ENCODE results near the gene LYPD5.
"Not testable (repeated sequence)": the region's sequence is repeated elsewhere in the genome, so short reads cannot be mapped to it uniquely, and the experiment has no call there.

The LYPD5 gene, protein sequence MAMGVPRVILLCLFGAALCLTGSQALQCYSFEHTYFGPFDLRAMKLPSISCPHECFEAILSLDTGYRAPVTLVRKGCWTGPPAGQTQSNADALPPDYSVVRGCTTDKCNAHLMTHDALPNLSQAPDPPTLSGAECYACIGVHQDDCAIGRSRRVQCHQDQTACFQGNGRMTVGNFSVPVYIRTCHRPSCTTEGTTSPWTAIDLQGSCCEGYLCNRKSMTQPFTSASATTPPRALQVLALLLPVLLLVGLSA

DNA sequence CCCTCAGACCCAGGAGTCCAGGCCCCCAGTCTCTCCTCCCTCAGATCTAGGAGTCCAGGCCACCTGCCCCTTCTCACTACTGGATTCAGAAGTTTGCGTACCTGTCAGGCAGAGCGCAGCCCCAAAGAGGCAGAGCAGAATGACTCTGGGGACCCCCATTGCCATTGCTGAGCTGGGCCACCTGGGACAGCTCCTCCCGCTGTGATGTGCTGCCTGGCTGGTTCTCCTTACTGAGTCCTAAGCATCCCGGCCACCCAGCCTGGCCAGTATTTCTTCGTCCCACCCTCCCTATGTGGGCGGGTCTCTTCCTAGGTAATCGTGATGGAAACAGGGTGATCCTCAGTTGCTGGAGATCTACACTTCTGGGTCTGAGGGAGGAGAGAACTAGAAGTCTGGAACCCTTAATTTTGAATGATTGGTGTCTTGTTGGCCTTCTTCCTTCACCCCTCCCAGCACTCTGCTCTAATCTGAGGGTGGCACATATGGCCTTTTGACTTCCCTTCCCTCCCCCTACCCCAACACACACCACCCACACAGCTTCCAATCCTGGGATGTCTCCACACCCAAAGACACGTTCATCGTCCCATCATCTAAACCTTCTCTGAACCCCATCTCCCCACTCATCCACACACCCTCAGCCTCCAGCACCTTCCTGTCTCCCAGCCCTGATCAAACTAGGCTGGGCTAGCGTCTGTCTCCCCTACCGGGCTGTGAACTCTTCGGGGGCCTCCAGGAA lies at the start of gene LYPD5:
Gene LYPD5, minus strand, starts transcription at position 232 of the 736 bp plus-strand sequence. Its CDS starts 67 bp downstream, at position 165.
- DNase-seq = no peak
- Mint-ChIP-seq H3K27me3 (peaks cover 10% of the 10 kb centered on the region), H3K36me3 (ENCODE audit: low read depth) (no peaks in the 10 kb centered on the region), H3K27ac (no peak within 1 kb of the TSS), H3K9me3 (no peaks in the 10 kb centered on the region), H3K4me1 (ENCODE audit: low read depth) (peaks cover 9% of the 10 kb centered on the region), H3K4me3 (no peak within 1 kb of the TSS)

DNA sequence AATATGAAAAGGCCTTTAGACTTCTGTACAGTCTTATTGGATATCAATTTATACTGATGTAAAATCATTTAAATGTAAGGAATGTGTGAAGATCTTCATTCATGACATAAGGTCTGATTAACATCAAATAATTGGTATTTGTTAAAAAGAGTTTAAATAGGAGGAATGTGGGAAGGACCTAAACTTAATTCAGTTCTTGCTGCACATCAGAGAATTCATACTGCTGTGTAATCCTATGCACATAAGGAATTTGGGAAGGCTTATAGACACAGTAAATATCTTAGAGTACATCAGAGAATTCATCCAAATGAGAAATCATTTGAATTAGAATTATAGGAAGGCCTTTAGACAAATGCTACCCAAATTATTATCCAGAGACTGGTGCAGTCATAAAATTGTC lies 46.6 kb upstream of the LYPD5 start:
- Mint-ChIP-seq H3K9me3 (peaks cover 64% of the 10 kb centered on the region), H3K27me3 (no peaks in the 10 kb centered on the region), H3K27ac (no peak overlapping the region), H3K4me1 (ENCODE audit: low read depth) (no peaks in the 10 kb centered on the region), H3K4me3 (no peak overlapping the region), H3K36me3 (ENCODE audit: low read depth) (peaks cover 79% of the 10 kb centered on the region)
- no peak for DNase-seq

DNA sequence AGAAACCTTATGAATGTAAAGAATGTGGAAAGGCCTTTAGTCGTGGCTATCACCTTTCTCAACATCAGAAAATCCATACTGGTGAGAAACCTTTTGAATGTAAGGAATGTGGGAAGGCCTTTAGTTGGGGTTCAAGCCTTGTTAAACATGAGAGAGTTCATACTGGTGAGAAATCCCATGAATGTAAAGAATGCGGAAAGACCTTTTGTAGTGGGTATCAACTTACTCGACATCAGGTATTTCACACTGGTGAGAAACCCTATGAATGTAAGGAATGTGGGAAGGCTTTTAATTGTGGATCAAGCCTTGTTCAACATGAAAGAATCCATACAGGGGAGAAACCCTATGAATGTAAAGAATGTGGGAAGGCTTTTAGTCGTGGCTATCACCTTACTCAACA lies 45.6 kb upstream of the LYPD5 start:
- Mint-ChIP-seq H3K4me3 (no peak overlapping the region), H3K9me3 (peaks cover 62% of the 10 kb centered on the region), H3K36me3 (ENCODE audit: low read depth) (peaks cover 86% of the 10 kb centered on the region), H3K4me1 (ENCODE audit: low read depth) (no peaks in the 10 kb centered on the region), H3K27me3 (no peaks in the 10 kb centered on the region), H3K27ac (no peak overlapping the region)
- DNase-seq = no peak

DNA sequence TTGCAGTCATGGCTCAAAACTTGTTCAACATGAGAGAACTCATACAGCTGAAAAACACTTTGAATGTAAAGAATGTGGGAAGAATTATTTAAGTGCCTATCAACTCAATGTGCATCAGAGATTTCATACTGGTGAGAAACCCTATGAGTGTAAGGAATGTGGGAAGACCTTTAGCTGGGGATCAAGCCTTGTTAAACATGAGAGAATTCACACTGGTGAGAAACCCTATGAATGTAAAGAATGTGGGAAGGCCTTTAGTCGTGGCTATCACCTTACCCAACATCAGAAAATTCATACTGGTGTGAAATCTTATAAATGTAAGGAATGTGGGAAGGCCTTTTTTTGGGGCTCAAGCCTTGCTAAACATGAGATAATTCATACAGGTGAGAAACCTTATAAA lies 45.0 kb upstream of the LYPD5 start:
- H3K9me3 Mint-ChIP-seq = peaks cover 60% of the 10 kb centered on the region

DNA sequence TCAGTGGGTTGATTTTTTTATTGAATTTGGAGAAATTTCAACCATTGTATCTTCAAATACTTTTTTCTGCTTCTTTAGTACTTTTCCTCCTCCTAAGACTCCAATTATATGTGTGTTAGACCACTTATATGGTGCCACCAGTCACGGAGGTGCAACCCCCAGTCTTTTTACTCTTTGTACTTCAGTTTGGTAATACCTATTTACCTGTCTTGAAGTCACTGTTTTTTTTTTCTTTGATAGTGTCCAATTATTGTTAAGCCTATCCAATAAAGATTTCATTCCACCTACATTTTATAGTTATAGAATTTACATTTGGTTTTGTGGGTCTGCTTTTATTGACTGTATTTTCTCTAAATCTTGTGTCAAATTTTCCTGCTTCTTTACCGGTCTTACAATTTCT lies 39.8 kb upstream of the LYPD5 start:
- H3K4me1 Mint-ChIP-seq (ENCODE audit: low read depth) = no peaks in the 10 kb centered on the region
- no peak overlapping the region for H3K4me3 Mint-ChIP-seq
- peaks cover 62% of the 10 kb centered on the region for H3K9me3 Mint-ChIP-seq
- no peak for DNase-seq
- H3K27ac Mint-ChIP-seq = no peak overlapping the region
- no peaks in the 10 kb centered on the region for H3K27me3 Mint-ChIP-seq
- H3K36me3 Mint-ChIP-seq (ENCODE audit: low read depth) = peaks cover 89% of the 10 kb centered on the region

More for the DNA sequence above, 45.0 kb upstream of the LYPD5 start:
- Mint-ChIP-seq H3K4me3 (no peak overlapping the region), H3K27ac (no peak overlapping the region), H3K36me3 (ENCODE audit: low read depth) (peaks cover 86% of the 10 kb centered on the region), H3K27me3 (no peaks in the 10 kb centered on the region), H3K4me1 (ENCODE audit: low read depth) (no peaks in the 10 kb centered on the region)
- DNase-seq = no peak

DNA sequence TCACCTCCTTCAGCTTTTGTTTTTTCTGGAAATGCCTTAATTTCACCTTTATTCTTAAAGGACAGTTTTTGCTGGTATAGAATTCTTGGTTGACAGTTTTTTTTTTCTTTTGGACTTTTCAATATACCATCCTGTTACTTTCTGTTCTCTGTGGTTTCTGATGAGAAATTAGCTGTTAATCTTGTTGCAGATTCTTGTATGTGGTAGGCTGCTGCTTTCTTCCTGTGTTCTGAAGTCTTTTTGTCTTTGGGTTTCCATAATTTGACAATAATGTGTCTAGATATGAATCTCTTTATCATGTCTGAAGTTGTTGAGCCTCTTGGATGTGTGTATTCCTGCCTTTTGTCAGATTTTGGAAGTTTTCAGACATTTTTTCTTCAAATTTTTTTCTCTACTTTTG lies 36.9 kb upstream of the LYPD5 start:
- Mint-ChIP-seq H3K36me3 (ENCODE audit: low read depth) (peaks cover 93% of the 10 kb centered on the region), H3K27ac (no peak overlapping the region), H3K27me3 (no peaks in the 10 kb centered on the region), H3K4me3 (no peak overlapping the region), H3K9me3 (peaks cover 63% of the 10 kb centered on the region), H3K4me1 (ENCODE audit: low read depth) (no peaks in the 10 kb centered on the region)
- no peak for DNase-seq

DNA sequence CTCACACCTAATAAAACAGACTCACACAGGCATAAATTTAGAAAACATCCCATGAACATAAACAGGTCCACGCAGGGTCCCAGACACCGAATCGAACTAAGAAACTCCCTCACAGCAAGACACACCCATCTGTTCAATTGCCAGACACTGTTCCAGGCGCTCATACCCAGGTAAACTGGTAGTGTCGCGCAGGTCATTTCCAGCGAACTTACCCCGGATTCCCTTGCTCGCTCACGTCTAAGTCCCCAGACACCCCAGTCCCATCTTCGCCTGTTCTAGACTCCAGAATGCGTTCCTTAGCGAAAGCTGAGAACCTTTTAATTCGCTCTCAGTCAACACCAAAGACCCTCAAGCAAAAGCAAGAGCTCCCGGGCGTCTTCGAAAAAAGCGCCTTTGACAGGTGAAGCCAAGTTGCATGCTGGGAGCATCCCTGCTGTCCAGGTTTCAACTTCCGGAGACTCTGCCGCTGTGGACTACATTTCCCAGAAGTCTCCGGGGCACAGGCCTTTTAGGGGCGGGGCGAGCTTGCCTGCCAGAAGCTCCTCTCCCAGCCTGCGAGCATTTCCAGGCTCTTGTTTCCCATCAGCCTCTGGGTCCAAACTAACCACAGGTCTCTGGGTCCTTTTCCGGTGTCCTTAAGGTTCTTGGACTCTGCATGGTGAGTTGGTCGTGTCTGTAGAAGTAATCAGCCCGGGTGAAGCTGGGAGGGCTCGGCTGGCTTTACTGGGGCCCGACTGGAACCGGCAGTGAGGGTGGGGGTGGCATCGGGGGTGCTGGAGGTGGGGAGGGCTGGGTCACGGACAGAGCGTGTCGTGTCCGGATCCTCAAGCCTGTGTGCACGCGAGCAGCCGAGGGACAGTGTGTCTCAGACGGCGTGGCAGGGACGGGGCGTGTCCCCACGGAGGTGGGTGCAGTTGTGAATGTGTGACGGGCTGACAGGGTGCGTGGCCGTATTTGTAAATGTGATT lies 24.8 kb upstream of the LYPD5 start, which contains the start of gene ZNF283:
Gene ZNF283, plus strand, starts transcription at position 535 of the 968 bp plus-strand sequence. CDS start 6,184 bp downstream, outside the sequence.
- peak within 1 kb of the TSS; percentile 87 for H3K27ac Mint-ChIP-seq

DNA sequence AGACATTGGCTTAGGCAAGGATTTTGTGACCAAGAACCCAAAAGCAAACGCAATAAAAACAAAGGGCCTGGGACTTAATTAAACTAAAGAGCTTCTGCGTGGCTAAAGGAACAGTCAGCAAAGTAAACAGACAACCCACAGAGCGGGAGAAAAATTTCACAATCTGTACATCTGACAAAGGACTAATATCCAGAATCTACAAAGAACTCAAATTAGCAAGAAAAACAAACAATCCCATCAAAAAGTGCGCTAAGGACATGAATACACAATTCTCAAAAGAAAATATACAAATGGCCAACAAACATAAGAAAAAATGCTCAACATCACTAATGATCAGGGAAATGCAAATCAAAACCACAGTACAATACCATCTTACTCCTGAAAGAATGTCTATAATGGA lies 22.3 kb upstream of the LYPD5 start:
- not testable (repeated sequence) for DNase-seq, H3K27ac Mint-ChIP-seq
- H3K4me1 Mint-ChIP-seq (ENCODE audit: low read depth) = peaks cover 33% of the 10 kb centered on the region

More for the DNA sequence above, 24.8 kb upstream of the LYPD5 start, which contains the start of gene ZNF283:
- peaks cover 53% of the 10 kb centered on the region for H3K36me3 Mint-ChIP-seq (ENCODE audit: low read depth)
- peak; percentile 91 for DNase-seq
- H3K4me3 Mint-ChIP-seq = peak within 1 kb of the TSS; percentile 88
- H3K27me3 Mint-ChIP-seq = peaks cover 4% of the 10 kb centered on the region
- peaks cover 25% of the 10 kb centered on the region for H3K9me3 Mint-ChIP-seq
- H3K4me1 Mint-ChIP-seq (ENCODE audit: low read depth) = peaks cover 20% of the 10 kb centered on the region

DNA sequence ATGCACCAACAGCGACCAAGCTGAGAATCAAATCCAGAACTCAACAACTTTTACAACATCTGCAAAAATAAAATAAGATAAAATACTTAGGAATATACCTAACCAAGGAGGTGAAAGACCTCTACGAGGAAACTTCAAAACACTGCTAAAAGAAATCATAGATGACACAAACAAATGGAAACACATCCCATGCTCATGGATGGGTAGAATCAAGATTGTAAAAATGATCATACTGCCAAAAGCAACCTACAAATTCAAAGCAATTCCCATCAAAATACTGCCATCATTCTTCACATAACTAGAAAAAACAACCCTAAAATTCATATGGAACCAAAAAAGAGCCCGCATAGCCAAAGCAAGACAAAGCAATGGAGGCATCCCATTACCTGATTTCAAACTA lies 21.6 kb upstream of the LYPD5 start:
- H3K27ac Mint-ChIP-seq, DNase-seq, H3K4me3 Mint-ChIP-seq: not testable (repeated sequence)
- peaks cover 21% of the 10 kb centered on the region for H3K36me3 Mint-ChIP-seq (ENCODE audit: low read depth)
- H3K27me3 Mint-ChIP-seq = peaks cover 27% of the 10 kb centered on the region
- peaks cover 33% of the 10 kb centered on the region for H3K4me1 Mint-ChIP-seq (ENCODE audit: low read depth)
- H3K9me3 Mint-ChIP-seq = peaks cover 24% of the 10 kb centered on the region

More for the DNA sequence above, 22.3 kb upstream of the LYPD5 start:
- Mint-ChIP-seq H3K36me3 (ENCODE audit: low read depth) (peaks cover 28% of the 10 kb centered on the region), H3K27me3 (peaks cover 22% of the 10 kb centered on the region), H3K9me3 (peaks cover 24% of the 10 kb centered on the region)
- not testable (repeated sequence) for H3K4me3 Mint-ChIP-seq

DNA sequence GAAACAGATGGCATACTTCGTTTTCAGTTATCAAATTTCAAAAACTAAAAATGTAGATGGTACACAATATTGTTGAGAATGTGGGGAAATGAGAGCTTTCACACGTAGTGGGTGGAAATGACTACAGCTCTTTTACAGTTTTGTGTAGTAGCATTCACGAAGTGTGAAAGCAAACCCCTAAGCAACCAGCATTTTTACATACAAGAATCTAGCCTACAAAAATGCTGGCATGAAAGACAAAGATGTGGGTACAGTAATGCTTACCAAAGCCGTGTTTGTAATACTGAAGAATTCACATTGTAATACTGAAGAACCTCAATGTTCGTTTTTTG lies 18.6 kb upstream of the LYPD5 start:
- Mint-ChIP-seq H3K9me3 (peaks cover 16% of the 10 kb centered on the region), H3K36me3 (ENCODE audit: low read depth) (no peaks in the 10 kb centered on the region), H3K27ac (peak overlapping the region; percentile 9), H3K27me3 (peaks cover 37% of the 10 kb centered on the region), H3K4me3 (peak overlapping the region; percentile 74), H3K4me1 (ENCODE audit: low read depth) (peaks cover 13% of the 10 kb centered on the region)
- no peak for DNase-seq

DNA sequence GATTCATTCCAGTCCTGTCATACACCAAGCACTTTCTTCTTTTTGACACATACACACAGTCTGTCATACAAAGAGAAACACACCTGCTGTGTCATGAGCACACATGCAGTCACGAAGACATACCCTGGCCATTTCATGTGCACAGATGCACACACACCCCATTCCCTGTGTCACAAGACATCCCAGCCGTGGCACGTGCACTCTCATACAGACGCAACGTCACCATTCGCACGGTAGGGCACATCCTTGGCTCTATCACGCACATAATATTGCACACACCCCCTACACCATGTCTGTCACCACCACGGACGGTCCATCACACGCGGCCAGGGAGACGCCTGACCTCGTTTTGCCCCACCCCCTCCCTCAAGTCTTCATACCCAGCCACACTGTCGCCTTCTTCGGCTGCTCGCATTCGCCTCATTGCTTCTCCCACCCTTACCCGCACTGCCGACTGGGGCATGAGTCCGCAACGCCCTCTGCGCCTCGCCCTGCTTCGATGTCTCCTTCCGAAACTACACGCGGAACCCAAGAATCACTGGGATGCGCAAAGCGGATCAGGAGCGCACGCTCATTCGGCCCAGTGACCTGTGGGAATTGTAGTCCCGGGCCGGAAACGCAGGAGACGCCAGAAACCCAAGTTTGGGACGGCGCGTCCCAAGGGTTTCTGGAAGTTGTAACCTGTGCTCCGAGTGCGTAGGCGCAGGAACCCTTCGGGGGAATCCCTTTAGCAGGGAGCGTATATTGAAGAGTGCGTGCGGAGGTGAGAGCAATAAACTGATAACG lies 18.0 kb upstream of the LYPD5 start:
- peak overlapping the region; percentile 9 for H3K27ac Mint-ChIP-seq

DNA sequence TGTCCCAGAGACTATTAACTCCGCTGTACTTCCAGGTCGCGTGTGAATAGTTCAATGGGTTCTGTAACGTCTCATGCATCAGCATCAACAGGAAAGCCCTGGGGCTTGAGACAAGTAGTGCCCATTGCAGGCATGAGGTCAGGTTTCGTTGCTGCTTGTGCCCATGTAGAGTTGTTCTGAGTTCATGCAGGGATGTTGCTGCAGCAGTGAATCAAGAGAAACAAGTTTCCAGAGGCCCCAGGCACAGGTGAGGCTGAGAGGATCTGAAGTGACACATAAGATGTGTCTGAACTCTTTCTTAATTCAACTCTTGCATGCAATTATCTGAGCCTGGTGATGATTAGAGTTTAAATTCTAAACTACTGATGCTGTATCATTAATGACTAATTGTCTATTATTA lies 16.3 kb upstream of the LYPD5 start:
- Mint-ChIP-seq H3K27ac (no peak overlapping the region), H3K36me3 (ENCODE audit: low read depth) (no peaks in the 10 kb centered on the region), H3K9me3 (peaks cover 14% of the 10 kb centered on the region), H3K4me1 (ENCODE audit: low read depth) (peaks cover 18% of the 10 kb centered on the region), H3K27me3 (peaks cover 39% of the 10 kb centered on the region), H3K4me3 (no peak overlapping the region)
- no peak for DNase-seq

More for the DNA sequence above, 18.0 kb upstream of the LYPD5 start:
- Mint-ChIP-seq H3K27me3 (peaks cover 37% of the 10 kb centered on the region), H3K36me3 (ENCODE audit: low read depth) (no peaks in the 10 kb centered on the region), H3K4me3 (peak overlapping the region; percentile 74), H3K9me3 (peaks cover 14% of the 10 kb centered on the region), H3K4me1 (ENCODE audit: low read depth) (peaks cover 13% of the 10 kb centered on the region)
- peak; percentile 64 for DNase-seq

DNA sequence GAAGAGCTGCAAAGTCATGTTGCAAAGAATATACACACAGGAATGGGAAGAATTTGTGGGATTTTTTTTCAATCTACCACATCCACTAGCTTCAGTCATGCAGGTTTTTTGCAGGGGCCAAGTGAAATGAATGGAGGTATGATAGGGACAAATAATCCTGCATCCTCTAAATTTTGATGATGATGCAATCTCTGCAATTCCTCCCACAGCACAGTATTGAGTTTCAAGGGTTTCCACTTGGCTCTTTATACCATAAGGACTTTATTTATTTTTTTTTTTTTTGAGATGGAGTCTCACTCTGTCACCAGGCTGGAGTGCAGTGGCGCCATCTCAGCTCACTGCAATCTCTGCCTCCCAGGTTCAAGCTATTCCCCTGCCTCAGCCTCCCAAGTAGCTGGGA lies 15.2 kb upstream of the LYPD5 start:
- Mint-ChIP-seq H3K4me1 (ENCODE audit: low read depth) (peaks cover 18% of the 10 kb centered on the region), H3K9me3 (peaks cover 14% of the 10 kb centered on the region), H3K27me3 (peaks cover 43% of the 10 kb centered on the region)
- not testable (repeated sequence) for H3K36me3 Mint-ChIP-seq (ENCODE audit: low read depth); DNase-seq; H3K27ac Mint-ChIP-seq; H3K4me3 Mint-ChIP-seq
